Panc1 (cell line): ENCODE data around the gene HNRNPA3. TPM values are rescaled to one million over a fixed set of nuclear protein-coding genes. Genes with fewer than 3 reads are reported as not detected.

ENCODE experiments used
- ATAC-seq: fragments of 200-7000 bp; cut with Tn5 transposase; 2 replicates; pipeline ENCODE4 v1.9.1; 2020; ENCODE audit warnings: mild to moderate bottlenecking, moderate library complexity
- BruUV-seq: library from RNA; stranded (reverse); fragments of 400-500 nt; replicated peaks from 2 replicates; lab custom pipeline; 2021; lab: Mats Ljungman, UMichigan
- CTCF ChIA-PET: fragments of 300-600 bp; sonication (Branson Sonifier 250); formaldehyde crosslinking; loops from one replicate; lab custom pipeline; 2022; ENCODE audit warnings: antibody characterized with exemption; lab: Charles Lee
- POLR2A ChIA-PET: fragments of 300-600 bp; sonication (Branson Sonifier 250); formaldehyde crosslinking; loops from one replicate; lab custom pipeline; 2022; ENCODE audit warnings: antibody characterized with exemption; lab: Charles Lee
- DNase-seq: peaks from one replicate; pipeline ENCODE4 v3.0.0-alpha.2; 2010; ENCODE audit warnings: low read depth, low spot score
- H3K27ac ChIP-seq: 2 replicates; pipeline ENCODE4 v1.5.1; 2011; ENCODE audit warnings: mild to moderate bottlenecking, low read length, inconsistent platforms
- H3K27me3 ChIP-seq: fragments of 200-500 bp; sonication (Bioruptor generic); 2 replicates; pipeline ENCODE4 v1.6.0; 2014; ENCODE audit warnings: low read length, inconsistent platforms; ENCODE audit not compliant: control insufficient read depth, insufficient read depth
- H3K36me3 ChIP-seq: fragments of 200-500 bp; sonication (Bioruptor generic); 2 replicates; pipeline ENCODE4 v1.5.1; 2014; ENCODE audit warnings: inconsistent platforms, mild to moderate bottlenecking, low read length, moderate library complexity; ENCODE audit not compliant: control insufficient read depth, insufficient read depth
- H3K4me1 ChIP-seq: 2 replicates; pipeline ENCODE4 v1.5.1; 2011; ENCODE audit warnings: inconsistent platforms, mild to moderate bottlenecking, low read length, moderate library complexity; ENCODE audit not compliant: control insufficient read depth, insufficient read depth
- H3K4me3 ChIP-seq, 2 experiments: 2 replicates each; pipeline ENCODE4 v1.5.1; 2011 to 2012; ENCODE audit warnings: low read depth in 2 of 2, low read length in 2 of 2, mild to moderate bottlenecking in 2 of 2, inconsistent platforms in 1 of 2, moderate library complexity in 1 of 2
- H3K9me3 ChIP-seq: fragments of 200-500 bp; sonication (Bioruptor generic); 2 replicates; pipeline ENCODE4 v1.5.1; 2014; ENCODE audit warnings: low read depth, mild to moderate bottlenecking, inconsistent platforms, low read length, moderate library complexity; ENCODE audit not compliant: control insufficient read depth, insufficient read depth
- CTCF ChIP-seq: fragments of 450-650 bp; IDR thresholded peaks from 2 replicates; pipeline ENCODE4 v1.5.1; 2017; ENCODE audit warnings: mild to moderate bottlenecking
- POLR2AphosphoS5 ChIP-seq: IDR thresholded peaks from 2 replicates; pipeline ENCODE4 v1.6.1; 2012; ENCODE audit warnings: mild to moderate bottlenecking, low read depth, low read length, moderate library complexity
- REST ChIP-seq, 2 experiments: IDR thresholded peaks; 2 replicates each; pipeline ENCODE4 v1.6.1; 2011 to 2012; ENCODE audit warnings: low read depth in 2 of 2, control low read depth in 1 of 2, low read length in 1 of 2, mild to moderate bottlenecking in 1 of 2, moderate library complexity in 1 of 2; ENCODE audit not compliant: insufficient read depth in 1 of 2
- SIN3A ChIP-seq: IDR thresholded peaks from 2 replicates; pipeline ENCODE4 v1.6.1; 2012; ENCODE audit warnings: low read depth, mild to moderate bottlenecking, low read length, moderate library complexity, borderline replicate concordance; ENCODE audit not compliant: insufficient read depth
- TCF7L2 ChIP-seq: IDR thresholded peaks from 2 replicates; pipeline ENCODE4 v1.6.1; 2011; ENCODE audit warnings: mild to moderate bottlenecking, low read depth, low read length, inconsistent platforms
- in situ Hi-C: cut with HindIII; loops from 2 replicates; pipeline ENCODE4 v1.10.0; 2016; ENCODE audit warnings: low sequenced_read_pairs, low pct_unique_long_range_greater_than_20kb
- intact Hi-C: fragments of 100-400 bp; cut with micrococcal nuclease; formaldehyde crosslinking; loops from one replicate; pipeline ENCODE4 v1.10.0; 2022; ENCODE audit not compliant: unreplicated experiment
- total RNA-seq: library from RNA; stranded (reverse); gene quantifications from one replicate; pipeline ENCODE4 v1.2.1, GENCODE V29; 2021; ENCODE audit not compliant: unreplicated experiment

The HNRNPA3 gene
- total RNA-seq, 1 experiment from 2014 or later = 228 TPM

- no TSS peak for BruUV-seq
- H3K4me1 ChIP-seq = peaks cover 57% of the 10 kb centered on the region
Observed at GRCh38 chr2:177165721-177166711, 46.6 kb upstream of the HNRNPA3 start.

More at GRCh38 chr2:177165721-177166711, 46.6 kb upstream of the HNRNPA3 start:
- ATAC-seq = peak; percentile 57
- Histone ChIP-seq H3K4me3 (peak overlapping the region; percentile 32 to 57; a peak in 3 of 4 replicates), H3K36me3 (no peaks in the 10 kb centered on the region), H3K27me3 (no peaks in the 10 kb centered on the region), H3K27ac (peak overlapping the region; percentile 99), H3K9me3 (no peaks in the 10 kb centered on the region)
- ChIA-PET CTCF (interaction anchor here (0.9 to 2.4 kb wide), 2 partner anchors 82 to 97 kb away, joined by 3 to 16 read pairs; no protein-coding TSS in a partner anchor), POLR2A (interaction anchor here (0.5 to 1.5 kb wide), 2 partner anchors 46 to 276 kb away, joined by 7 to 11 read pairs; partner anchors contain the start of gene HNRNPA3)
- intact Hi-C loops = loop anchor here (2.0 to 10.0 kb wide), 3 partner anchors 47 to 559 kb away; partner anchors contain the start of gene HNRNPA3
- DNase-seq = no peak
- TF ChIP-seq POLR2AphosphoS5 (peak; percentile 27), CTCF (no peak), TCF7L2 (peak; percentile 78; the same call in 1 of the 2 replicates), SIN3A (no peak), REST (IDR thresholded peaks at IDR 0.05; ENCODE audit: insufficient read depth in 1 of 2, low read depth in 2 of 2, low read length in 1 of 2) (no peak)
- in situ Hi-C loops = no loop called here
